OCI-LY3 (cell line): Measurements from ENCODE around the gene NHS.

ENCODE experiments used
- H2AFZ ChIP-seq: fragments of 200-600, 300-600 bp; shearing (Covaris generic); 2 replicates; pipeline ENCODE4 v1.6.0; 2014; ENCODE audit warnings: antibody characterized with exemption, low read depth, low read length
- H3K27ac ChIP-seq: fragments of 200-600, 300-600 bp; sonication (generic); 2 replicates; pipeline ENCODE4 v1.5.1; 2014; ENCODE audit warnings: mild to moderate bottlenecking, low read length, moderate library complexity, mixed read lengths
- H3K27me3 ChIP-seq: fragments of 200-600, 300-600 bp; sonication (generic); 2 replicates; pipeline ENCODE4 v1.6.1; 2014; ENCODE audit warnings: low read depth, low read length, mixed read lengths
- H3K36me3 ChIP-seq: fragments of 200-600, 300-600 bp; sonication (generic); replicated peaks from 2 replicates; pipeline ENCODE3; 2014; ENCODE audit warnings: low read depth, low read length, mixed read lengths
- H3K4me1 ChIP-seq: fragments of 300-600, 200-600 bp; sonication (generic); 2 replicates; pipeline ENCODE4 v1.6.1; 2014; ENCODE audit warnings: low read length, mixed read lengths
- H3K4me2 ChIP-seq: fragments of 200-600, 300-600 bp; sonication (generic); 2 replicates; pipeline ENCODE4 v1.6.1; 2014; ENCODE audit warnings: low read length, mixed read lengths
- H3K4me3 ChIP-seq: fragments of 300-600, 200-600 bp; sonication (generic); 2 replicates; pipeline ENCODE4 v1.5.1; 2014; ENCODE audit warnings: antibody characterized with exemption, mild to moderate bottlenecking, low read length, moderate library complexity
- H3K79me2 ChIP-seq: fragments of 300-600, 200-600 bp; shearing (Covaris generic); 2 replicates; pipeline ENCODE4 v1.6.1; 2014; ENCODE audit warnings: mild to moderate bottlenecking, low read length, mixed read lengths
- H3K9ac ChIP-seq: fragments of 300-600, 200-600 bp; shearing (Covaris generic); 2 replicates; pipeline ENCODE4 v1.6.0; 2014; ENCODE audit warnings: mild to moderate bottlenecking, low read length, moderate library complexity
- H3K9me3 ChIP-seq: fragments of 200-600, 300-600 bp; shearing (Covaris generic); 2 replicates; pipeline ENCODE4 v1.6.1; 2014; ENCODE audit warnings: low read length, mixed read lengths; ENCODE audit not compliant: insufficient read depth
- H4K20me1 ChIP-seq: fragments of 200-600, 300-600 bp; sonication (generic); 2 replicates; pipeline ENCODE4 v1.6.1; 2016; ENCODE audit warnings: low read length, mixed read lengths; ENCODE audit not compliant: insufficient read depth
- CTCF ChIP-seq: fragments of 200-600, 300-600 bp; sonication (generic); IDR thresholded peaks from 2 replicates; pipeline ENCODE4 v1.5.1; 2014; ENCODE audit warnings: antibody characterized with exemption, low read length, low read depth
- EZH2phosphoT487 ChIP-seq: fragments of 200-600 bp; shearing (Covaris generic); IDR thresholded peaks from 2 replicates; pipeline ENCODE4 v1.6.1; 2018; ENCODE audit warnings: antibody characterized with exemption, mixed run types, low read depth

NHS gene

GRCh38 chrX:17425136-17425535 lies 50.1 kb downstream of the NHS start:
- H3K4me1 ChIP-seq = no peaks in the 10 kb centered on the region
- no peak overlapping the region for H3K9ac ChIP-seq
- H3K27me3 ChIP-seq = no peaks in the 10 kb centered on the region
- no peak overlapping the region for H3K4me2 ChIP-seq
- H3K36me3 ChIP-seq = no peaks in the 10 kb centered on the region
- H3K27ac ChIP-seq = no peak overlapping the region
- H2AFZ ChIP-seq = no peak overlapping the region
- no peaks in the 10 kb centered on the region for H3K9me3 ChIP-seq
- no peak for TF ChIP-seq CTCF
- no peak for TF ChIP-seq EZH2phosphoT487
- no peak overlapping the region for H3K4me3 ChIP-seq
- no peaks in the 10 kb centered on the region for H4K20me1 ChIP-seq
- H3K79me2 ChIP-seq = no peaks in the 10 kb centered on the region

DNA sequence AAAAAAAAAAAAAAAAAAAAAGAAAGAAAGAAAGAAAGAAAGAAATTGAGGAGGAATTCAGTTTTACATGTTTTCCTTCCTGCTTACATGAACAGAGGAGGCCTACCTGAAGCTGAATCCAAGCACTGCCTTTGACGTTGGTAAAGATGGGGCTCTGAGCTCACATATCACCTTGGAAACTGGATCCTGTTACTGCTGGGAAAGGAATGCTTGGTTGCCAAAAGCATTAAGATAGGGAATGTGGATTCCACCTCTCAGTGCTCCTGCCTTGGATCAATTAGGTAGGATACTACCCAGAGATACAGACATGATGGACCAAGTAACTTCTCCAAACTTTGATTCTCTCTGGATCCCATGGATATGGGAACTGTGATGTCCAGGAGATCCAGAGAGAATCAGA lies 50.6 kb downstream of the NHS start:
- Histone ChIP-seq H3K27me3 (no peaks in the 10 kb centered on the region), H3K9ac (no peak overlapping the region), H3K36me3 (no peaks in the 10 kb centered on the region), H3K9me3 (no peaks in the 10 kb centered on the region), H3K27ac (no peak overlapping the region), H3K4me3 (no peak overlapping the region), H2AFZ (no peak overlapping the region), H3K4me2 (no peak overlapping the region), H3K79me2 (no peaks in the 10 kb centered on the region), H4K20me1 (no peaks in the 10 kb centered on the region), H3K4me1 (no peaks in the 10 kb centered on the region)
- TF ChIP-seq EZH2phosphoT487 (no peak), CTCF (no peak)

- Histone ChIP-seq H3K9ac (no peak overlapping the region), H3K9me3 (no peaks in the 10 kb centered on the region), H4K20me1 (no peaks in the 10 kb centered on the region), H2AFZ (no peak overlapping the region), H3K36me3 (no peaks in the 10 kb centered on the region), H3K27ac (no peak overlapping the region), H3K4me2 (no peak overlapping the region), H3K4me1 (no peaks in the 10 kb centered on the region), H3K27me3 (no peaks in the 10 kb centered on the region), H3K79me2 (no peaks in the 10 kb centered on the region), H3K4me3 (no peak overlapping the region)
- TF ChIP-seq CTCF (no peak), EZH2phosphoT487 (no peak)
Observed at GRCh38 chrX:17431171-17431570, 56.2 kb downstream of the NHS start.

- Histone ChIP-seq H3K4me2 (no peak overlapping the region), H3K36me3 (no peaks in the 10 kb centered on the region)
- TF ChIP-seq EZH2phosphoT487 = no peak
- no peak for TF ChIP-seq CTCF
Observed at GRCh38 chrX:17432158-17432557, 57.2 kb downstream of the NHS start.

More at GRCh38 chrX:17432158-17432557, 57.2 kb downstream of the NHS start:
- H3K9ac ChIP-seq = no peak overlapping the region
- H2AFZ ChIP-seq = no peak overlapping the region
- no peaks in the 10 kb centered on the region for H3K9me3 ChIP-seq
- no peaks in the 10 kb centered on the region for H4K20me1 ChIP-seq
- H3K27me3 ChIP-seq = no peaks in the 10 kb centered on the region
- no peak overlapping the region for H3K27ac ChIP-seq
- H3K79me2 ChIP-seq = no peaks in the 10 kb centered on the region
- H3K4me1 ChIP-seq = no peaks in the 10 kb centered on the region
- H3K4me3 ChIP-seq = no peak overlapping the region
